Ascending aorta (tissue), 2 donors: ENCODE data around the gene BCL10. TPM values are rescaled to one million over a fixed set of nuclear protein-coding genes. Genes with fewer than 3 reads are reported as not detected.

Experiments used
- DNase-seq, 2 donors: peaks; one replicate each; pipeline ENCODE4 v3.0.0-alpha.2; 2019; ENCODE audit warnings: low spot score in 2 of 2
- H3K27ac ChIP-seq, 2 donors: fragments of 200-600 bp; sonication (generic); one replicate each; pipeline ENCODE4 v1.5.1; 2016 to 2017; ENCODE audit warnings: mild to moderate bottlenecking in 1 of 2
- H3K27me3 ChIP-seq: fragments of 200-600 bp; sonication (generic); one replicate; pipeline ENCODE4 v1.5.1; 2017
- H3K36me3 ChIP-seq, 2 donors: fragments of 200-600 bp; sonication (generic); one replicate each; pipeline ENCODE4 v1.5.1; 2016
- H3K4me1 ChIP-seq, 2 donors: fragments of 200-600 bp; sonication (generic); one replicate each; pipeline ENCODE4 v1.5.1; 2016 to 2017; ENCODE audit warnings: mild to moderate bottlenecking in 1 of 2
- H3K4me3 ChIP-seq, 2 donors: fragments of 200-600 bp; sonication (generic); one replicate each; pipeline ENCODE4 v1.5.1; 2016 to 2017; ENCODE audit warnings: mild to moderate bottlenecking in 1 of 2
- H3K9me3 ChIP-seq, 2 donors: fragments of 200-600 bp; sonication (generic); one replicate each; pipeline ENCODE4 v1.5.1; 2016
- intact Hi-C: fragments of 100-400 bp; cut with DNase I; formaldehyde crosslinking; loops from one replicate; pipeline ENCODE4 v1.15.1; 2023
- total RNA-seq: library from RNA; depleted of rRNA; stranded (reverse); fragments of >200 nt; gene quantifications from one replicate; pipeline ENCODE4 v1.1.0, GENCODE V29; 2016
- TF ChIP-seq, protein P1 (sequence below), 3 experiments: fragments of 200-600 bp in 2 of 3; fragments of 450-650 bp in 1 of 3; sonication (generic) in 2 of 3; IDR thresholded peaks; one replicate each; pipeline ENCODE4 v1.5.1; 2016 to 2019; ENCODE audit warnings: antibody characterized with exemption in 3 of 3, mild to moderate bottlenecking in 1 of 3, moderate library complexity in 1 of 3

The BCL10 gene
- total RNA-seq, 1 donor from 2014 or later: 3.7 TPM

DNA sequence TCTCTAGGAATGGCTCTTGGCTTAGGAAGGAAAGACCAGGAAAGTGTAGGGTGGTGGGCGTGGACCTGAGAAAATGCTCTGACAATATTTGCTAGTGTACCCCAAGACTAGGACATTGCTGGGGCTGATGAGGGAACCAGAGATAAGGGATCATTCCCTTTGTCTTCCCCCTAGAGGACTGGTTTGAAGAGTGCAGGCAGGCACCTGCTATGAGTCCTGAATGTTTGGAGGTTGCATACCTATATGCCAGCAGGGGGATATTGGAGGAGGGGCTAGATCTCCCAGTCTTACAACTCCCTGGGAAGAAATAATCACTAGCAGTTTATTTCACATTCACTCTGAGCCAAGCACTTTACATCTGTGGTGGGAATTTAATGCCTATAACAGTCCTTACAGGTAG, 6.0 kb upstream of the BCL10 start:
- DNase-seq: no peak
- H3K27ac ChIP-seq: no peak overlapping the region
- no peaks in the 10 kb centered on the region for H3K9me3 ChIP-seq
- intact Hi-C loops: no loop called here
- no peaks in the 10 kb centered on the region for H3K36me3 ChIP-seq
- H3K4me3 ChIP-seq: no peak overlapping the region
- TF ChIP-seq, protein P1, sequence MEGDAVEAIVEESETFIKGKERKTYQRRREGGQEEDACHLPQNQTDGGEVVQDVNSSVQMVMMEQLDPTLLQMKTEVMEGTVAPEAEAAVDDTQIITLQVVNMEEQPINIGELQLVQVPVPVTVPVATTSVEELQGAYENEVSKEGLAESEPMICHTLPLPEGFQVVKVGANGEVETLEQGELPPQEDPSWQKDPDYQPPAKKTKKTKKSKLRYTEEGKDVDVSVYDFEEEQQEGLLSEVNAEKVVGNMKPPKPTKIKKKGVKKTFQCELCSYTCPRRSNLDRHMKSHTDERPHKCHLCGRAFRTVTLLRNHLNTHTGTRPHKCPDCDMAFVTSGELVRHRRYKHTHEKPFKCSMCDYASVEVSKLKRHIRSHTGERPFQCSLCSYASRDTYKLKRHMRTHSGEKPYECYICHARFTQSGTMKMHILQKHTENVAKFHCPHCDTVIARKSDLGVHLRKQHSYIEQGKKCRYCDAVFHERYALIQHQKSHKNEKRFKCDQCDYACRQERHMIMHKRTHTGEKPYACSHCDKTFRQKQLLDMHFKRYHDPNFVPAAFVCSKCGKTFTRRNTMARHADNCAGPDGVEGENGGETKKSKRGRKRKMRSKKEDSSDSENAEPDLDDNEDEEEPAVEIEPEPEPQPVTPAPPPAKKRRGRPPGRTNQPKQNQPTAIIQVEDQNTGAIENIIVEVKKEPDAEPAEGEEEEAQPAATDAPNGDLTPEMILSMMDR (IDR thresholded peaks at IDR 0.05): no peak
- H3K4me1 ChIP-seq: no peaks in the 10 kb centered on the region
- no peaks in the 10 kb centered on the region for H3K27me3 ChIP-seq

DNA sequence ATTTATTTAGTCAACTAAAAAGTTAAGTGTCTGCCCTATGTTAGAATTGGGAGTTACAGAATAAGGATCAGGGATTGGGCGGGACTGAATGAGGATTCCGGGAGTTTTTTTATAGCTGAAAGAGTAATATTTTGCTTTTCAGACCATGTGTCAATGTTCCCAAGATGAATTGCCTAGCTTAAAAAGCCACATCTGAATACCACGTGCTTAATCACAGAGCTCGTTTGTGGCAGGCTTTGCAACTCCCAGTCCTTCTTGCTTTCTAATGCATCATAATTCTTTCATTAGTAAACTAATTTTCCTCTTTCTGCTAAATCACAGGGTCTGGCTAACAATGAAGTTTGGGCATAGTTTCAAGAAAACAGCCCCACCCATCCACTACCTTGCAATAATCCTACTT, 4.2 kb upstream of the BCL10 start:
- intact Hi-C loops: loop anchor here (1.0 kb wide), 1 partner anchor 17 kb away; no protein-coding TSS in a partner anchor
- TF ChIP-seq, protein P1 (IDR thresholded peaks at IDR 0.05): no peak

DNA sequence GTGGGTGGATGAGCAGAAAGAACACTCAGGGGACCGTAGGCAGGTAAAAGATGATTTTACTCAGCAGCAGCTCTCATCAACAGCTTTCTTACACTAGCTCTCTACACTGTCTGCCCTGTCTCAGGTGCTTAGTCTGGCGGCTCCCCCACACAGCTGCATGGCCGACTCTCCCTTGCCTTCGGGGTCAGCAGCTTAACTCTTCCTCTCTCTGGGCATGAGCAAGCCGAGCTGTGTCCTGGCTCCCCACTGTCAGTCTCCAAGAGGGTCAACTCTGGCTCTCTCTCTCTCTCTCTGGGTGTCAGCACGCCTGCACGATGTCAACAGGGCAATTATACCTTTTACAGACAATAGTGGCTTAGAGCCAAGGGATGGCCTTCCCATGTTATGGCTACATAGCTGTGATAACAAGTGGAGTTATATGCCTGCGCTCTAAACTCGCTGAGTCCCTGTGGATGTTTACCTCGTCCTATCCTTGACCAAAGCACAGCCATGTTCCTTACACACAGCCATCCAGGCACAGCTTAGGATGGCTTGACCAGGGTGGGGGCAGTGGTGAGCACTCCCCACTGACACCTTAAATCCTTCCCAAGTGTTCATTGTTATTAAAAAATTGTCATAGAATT, 3.1 kb upstream of the BCL10 start:
- TF ChIP-seq, protein P1 (IDR thresholded peaks at IDR 0.05): no peak
- Histone ChIP-seq H3K4me1 (peaks cover 3 to 7% of the 10 kb centered on the region in 2 donors), H3K36me3 (no peaks in the 10 kb centered on the region), H3K27ac (peak overlapping the region; percentile 62 to 70), H3K4me3 (no peak overlapping the region), H3K27me3 (no peaks in the 10 kb centered on the region), H3K9me3 (no peaks in the 10 kb centered on the region)
- intact Hi-C loops: loop anchor here (1.0 to 10.0 kb wide), 4 partner anchors 18 to 1635 kb away; partner anchors contain the start of genes GNG5, HS2ST1, SELENOF and SPATA1
- no peak for DNase-seq

More for the DNA sequence above, 4.2 kb upstream of the BCL10 start:
- Histone ChIP-seq H3K4me1 (peaks cover 0 to 3% of the 10 kb centered on the region in 2 donors), H3K27ac (peak overlapping the region in 1 of 2 donors; percentile 70), H3K36me3 (no peaks in the 10 kb centered on the region), H3K9me3 (no peaks in the 10 kb centered on the region), H3K27me3 (no peaks in the 10 kb centered on the region), H3K4me3 (no peak overlapping the region)
- DNase-seq: no peak

DNA sequence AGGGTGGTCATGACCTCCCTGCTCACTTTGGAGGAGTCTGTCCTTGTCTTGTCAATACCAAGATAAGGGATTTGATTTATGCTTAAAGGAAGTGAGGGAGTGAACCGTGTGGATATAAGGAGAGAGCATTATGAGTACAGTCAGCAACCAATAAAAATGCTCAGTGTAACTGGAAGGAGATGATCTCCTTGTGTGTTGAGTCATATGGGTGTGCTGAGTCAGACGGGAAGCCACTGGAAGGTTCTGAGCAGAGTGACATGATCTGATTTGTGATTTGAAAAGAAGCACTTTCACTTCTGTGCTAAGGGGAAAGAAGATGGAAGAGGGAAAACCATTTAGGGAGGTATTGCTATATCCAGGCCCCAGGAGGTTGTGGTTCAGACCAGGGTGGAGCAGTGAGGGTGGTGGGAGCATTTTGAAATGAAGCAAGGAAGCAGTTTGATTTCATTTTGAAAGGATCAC, 2.5 kb upstream of the BCL10 start:
- H3K36me3 ChIP-seq: no peaks in the 10 kb centered on the region
- no peaks in the 10 kb centered on the region for H3K9me3 ChIP-seq
- peak overlapping the region; percentile 62 to 70 for H3K27ac ChIP-seq
- TF ChIP-seq, protein P1 (IDR thresholded peaks at IDR 0.05): no peak
- peak in 1 of 2 donors; percentile 71 for DNase-seq
- no peak overlapping the region for H3K4me3 ChIP-seq
- peaks cover 8 to 13% of the 10 kb centered on the region in 2 donors for H3K4me1 ChIP-seq
- intact Hi-C loops: loop anchor here (5.0 to 10.0 kb wide), 3 partner anchors 774 to 1636 kb away; partner anchors contain the start of genes GNG5, HS2ST1, SELENOF and SPATA1
- H3K27me3 ChIP-seq: no peaks in the 10 kb centered on the region

DNA sequence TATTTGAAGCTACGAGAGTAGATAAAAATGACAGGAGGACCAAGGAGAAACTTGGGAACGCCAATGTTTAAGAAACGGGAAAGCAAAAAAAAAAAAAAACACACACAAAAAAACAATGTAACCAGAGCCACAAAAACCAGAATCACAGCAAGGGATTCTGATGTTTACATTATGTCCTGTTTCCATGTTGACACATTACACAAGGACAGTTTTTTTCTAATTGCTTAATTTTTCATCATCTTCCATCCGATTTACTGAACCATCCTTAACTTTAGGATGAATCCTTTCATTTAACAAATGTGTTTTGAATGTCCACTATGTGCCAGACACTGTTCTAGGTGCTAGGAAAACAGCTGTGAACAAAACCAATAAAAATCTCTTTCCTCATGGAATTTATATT, 1.4 kb upstream of the BCL10 start:
- intact Hi-C loops: loop anchor here (5.0 to 10.0 kb wide), 3 partner anchors 773 to 1637 kb away; partner anchors contain the start of genes GNG5, HS2ST1, SELENOF and SPATA1
- peaks cover 8 to 15% of the 10 kb centered on the region in 2 donors for H3K4me1 ChIP-seq
- H3K36me3 ChIP-seq: no peaks in the 10 kb centered on the region
- no peak overlapping the region for H3K4me3 ChIP-seq
- no peaks in the 10 kb centered on the region for H3K9me3 ChIP-seq
- H3K27ac ChIP-seq: peak overlapping the region in 1 of 2 donors; percentile 70
- no peak for DNase-seq
- no peaks in the 10 kb centered on the region for H3K27me3 ChIP-seq
- TF ChIP-seq, protein P1 (IDR thresholded peaks at IDR 0.05): no peak
